GM12878 (cell line): ENCODE results near the gene FOSL1. TPM values are rescaled to one million over a fixed set of nuclear protein-coding genes. Genes with fewer than 3 reads are reported as not detected.
A peak's percentile ranks its signal among the peaks of the same experiment; 100 is the strongest.

Experiments used
- E2F8 ChIP-seq: fragments of 450-650 bp; IDR thresholded peaks from 2 replicates; pipeline ENCODE4 v1.6.1; 2018; ENCODE audit warnings: mild to moderate bottlenecking, low read depth, moderate library complexity; ENCODE audit not compliant: partially characterized antibody
- HDAC6 ChIP-seq: fragments of 200-600 bp; sonication (generic); IDR thresholded peaks from one replicate; pipeline ENCODE4 v1.8.0; 2017; ENCODE audit warnings: antibody characterized with exemption; ENCODE audit not compliant: unreplicated experiment
- IKZF2 ChIP-seq, 2 experiments: fragments of 450-650 bp; IDR thresholded peaks; 2 replicates each; pipeline ENCODE4 v1.6.1; 2017; ENCODE audit warnings: mild to moderate bottlenecking in 2 of 2, moderate library complexity in 2 of 2
- MEF2B ChIP-seq: fragments of 450-650 bp; IDR thresholded peaks from 2 replicates; pipeline ENCODE4 v1.6.1; 2018; ENCODE audit warnings: mild to moderate bottlenecking, moderate library complexity; ENCODE audit not compliant: partially characterized antibody, poor library complexity, severe bottlenecking
- SPI1 ChIP-seq: IDR thresholded peaks from 2 replicates; pipeline ENCODE4 v1.6.1; 2011; ENCODE audit warnings: low read depth, mild to moderate bottlenecking, low read length, moderate library complexity, borderline replicate concordance; ENCODE audit not compliant: insufficient read depth
- SRF ChIP-seq, 2 experiments: IDR thresholded peaks; 2 replicates each; pipeline ENCODE4 v1.6.1; 2011; ENCODE audit warnings: low read depth in 2 of 2, low read length in 2 of 2, mild to moderate bottlenecking in 1 of 2, moderate library complexity in 1 of 2
- polyA plus RNA-seq, 11 experiments: library from polyadenylated mRNA; depleted of rRNA in 4 of 11; unstranded in 6 of 11; stranded (reverse) in 5 of 11; fragments of >200 nt; fragmentation: Nextera tagmentation in 4 of 11; fragmentation: Illumina TruSeq in 1 of 11; extraction: Ambion mirVana in 4 of 11; extraction: Trizol in 1 of 11; gene quantifications; 1 replicate in 1 of 11; 2 replicates in 10 of 11; pipeline versions ENCODE4 v1.2.1 to v1.2.3, GENCODE V29; 2011 to 2016; ENCODE audit warnings: inconsistent platforms in 2 of 11, missing spikeins in 2 of 11, low read depth in 1 of 11
- total RNA-seq, 4 experiments: library from RNA; depleted of rRNA in 3 of 4; stranded (reverse); fragments of >200 nt in 3 of 4; fragmentation: Illumina TruSeq in 1 of 4; extraction: Trizol in 1 of 4; gene quantifications; 2 replicates each; pipeline versions ENCODE4 v1.2.1 to v1.2.3, GENCODE V29; 2013 to 2021
- TF ChIP-seq, protein P1 (sequence below): IDR thresholded peaks from 2 replicates; pipeline ENCODE4 v1.6.1; 2012; ENCODE audit warnings: improper control_type of control experiment, low read depth, low read length; ENCODE audit not compliant: insufficient replicate concordance

Gene FOSL1
- total and polyA plus RNA-seq, 10 of the 15 experiments (the other 5 are each of a cell fraction or from before 2014, with no cell fraction given) = 0.82 to 5.4 (median 2.1) TPM

GRCh38 chr11:65911682-65912568 is 11.7 kb upstream of the FOSL1 start (continued):
- TF ChIP-seq, protein P1, sequence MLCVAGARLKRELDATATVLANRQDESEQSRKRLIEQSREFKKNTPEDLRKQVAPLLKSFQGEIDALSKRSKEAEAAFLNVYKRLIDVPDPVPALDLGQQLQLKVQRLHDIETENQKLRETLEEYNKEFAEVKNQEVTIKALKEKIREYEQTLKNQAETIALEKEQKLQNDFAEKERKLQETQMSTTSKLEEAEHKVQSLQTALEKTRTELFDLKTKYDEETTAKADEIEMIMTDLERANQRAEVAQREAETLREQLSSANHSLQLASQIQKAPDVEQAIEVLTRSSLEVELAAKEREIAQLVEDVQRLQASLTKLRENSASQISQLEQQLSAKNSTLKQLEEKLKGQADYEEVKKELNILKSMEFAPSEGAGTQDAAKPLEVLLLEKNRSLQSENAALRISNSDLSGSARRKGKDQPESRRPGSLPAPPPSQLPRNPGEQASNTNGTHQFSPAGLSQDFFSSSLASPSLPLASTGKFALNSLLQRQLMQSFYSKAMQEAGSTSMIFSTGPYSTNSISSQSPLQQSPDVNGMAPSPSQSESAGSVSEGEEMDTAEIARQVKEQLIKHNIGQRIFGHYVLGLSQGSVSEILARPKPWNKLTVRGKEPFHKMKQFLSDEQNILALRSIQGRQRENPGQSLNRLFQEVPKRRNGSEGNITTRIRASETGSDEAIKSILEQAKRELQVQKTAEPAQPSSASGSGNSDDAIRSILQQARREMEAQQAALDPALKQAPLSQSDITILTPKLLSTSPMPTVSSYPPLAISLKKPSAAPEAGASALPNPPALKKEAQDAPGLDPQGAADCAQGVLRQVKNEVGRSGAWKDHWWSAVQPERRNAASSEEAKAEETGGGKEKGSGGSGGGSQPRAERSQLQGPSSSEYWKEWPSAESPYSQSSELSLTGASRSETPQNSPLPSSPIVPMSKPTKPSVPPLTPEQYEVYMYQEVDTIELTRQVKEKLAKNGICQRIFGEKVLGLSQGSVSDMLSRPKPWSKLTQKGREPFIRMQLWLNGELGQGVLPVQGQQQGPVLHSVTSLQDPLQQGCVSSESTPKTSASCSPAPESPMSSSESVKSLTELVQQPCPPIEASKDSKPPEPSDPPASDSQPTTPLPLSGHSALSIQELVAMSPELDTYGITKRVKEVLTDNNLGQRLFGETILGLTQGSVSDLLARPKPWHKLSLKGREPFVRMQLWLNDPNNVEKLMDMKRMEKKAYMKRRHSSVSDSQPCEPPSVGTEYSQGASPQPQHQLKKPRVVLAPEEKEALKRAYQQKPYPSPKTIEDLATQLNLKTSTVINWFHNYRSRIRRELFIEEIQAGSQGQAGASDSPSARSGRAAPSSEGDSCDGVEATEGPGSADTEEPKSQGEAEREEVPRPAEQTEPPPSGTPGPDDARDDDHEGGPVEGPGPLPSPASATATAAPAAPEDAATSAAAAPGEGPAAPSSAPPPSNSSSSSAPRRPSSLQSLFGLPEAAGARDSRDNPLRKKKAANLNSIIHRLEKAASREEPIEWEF = peak; percentile 26
- peak; percentile 71 for TF ChIP-seq SPI1
- peak; percentile 54 to 58; a peak in 3 of 4 replicates for TF ChIP-seq IKZF2 (IDR thresholded peaks at IDR 0.05)
- no peak for TF ChIP-seq HDAC6
- TF ChIP-seq E2F8 = peak; percentile 78
- TF ChIP-seq SRF (IDR thresholded peaks at IDR 0.05; ENCODE audit: low read depth in 2 of 2, low read length in 2 of 2) = no peak
- TF ChIP-seq MEF2B = peak; percentile 87
